GM19452 (cell line): ENCODE results near the gene HUNK.
"Not testable (repeated sequence)": the region's sequence is repeated elsewhere in the genome, so short reads cannot be mapped to it uniquely, and the experiment has no call there.

Source experiments
- ATAC-seq: cut with Tn5 transposase; IDR thresholded peaks from one replicate; pipeline ENCODE4 v1.9.1; 2021; ENCODE audit not compliant: unreplicated experiment

Gene HUNK

GRCh38 chr21:31870472-31871193 is 2.2 kb upstream of the HUNK start:
- ATAC-seq = no peak

- ATAC-seq = not testable (repeated sequence)
These were observed 1.4 kb upstream of the HUNK start for GRCh38 chr21:31871371-31871770.

- ATAC-seq = no peak
These were observed 758 bp upstream of the HUNK start for GRCh38 chr21:31872072-31872451.

- no peak for ATAC-seq
These were observed 465 bp downstream of the HUNK start for GRCh38 chr21:31873275-31873695.

- no peak for ATAC-seq
These were observed 1.1 kb downstream of the HUNK start for GRCh38 chr21:31873696-31874599.

- no peak for ATAC-seq
These were observed 2.0 kb downstream of the HUNK start for GRCh38 chr21:31874812-31875212.

- no peak for ATAC-seq
These were observed 2.7 kb downstream of the HUNK start for GRCh38 chr21:31875496-31876015.

GRCh38 chr21:31877463-31877957 is 4.7 kb downstream of the HUNK start:
- no peak for ATAC-seq

- no peak for ATAC-seq
These were observed 6.0 kb downstream of the HUNK start for GRCh38 chr21:31878831-31879230.

- ATAC-seq = no peak
These were observed 6.4 kb downstream of the HUNK start for GRCh38 chr21:31879241-31879650.

- no peak for ATAC-seq
These were observed 7.1 kb downstream of the HUNK start for GRCh38 chr21:31879911-31880310.

- ATAC-seq = no peak
These were observed 8.0 kb downstream of the HUNK start for GRCh38 chr21:31880816-31881215.

GRCh38 chr21:31882711-31883110 is 9.9 kb downstream of the HUNK start:
- no peak for ATAC-seq

- ATAC-seq = no peak
These were observed 12.3 kb downstream of the HUNK start for GRCh38 chr21:31885146-31885545.

GRCh38 chr21:31886915-31887314 is 14.1 kb downstream of the HUNK start:
- ATAC-seq = no peak

- no peak for ATAC-seq
These were observed 14.6 kb downstream of the HUNK start for GRCh38 chr21:31887391-31887841.

- no peak for ATAC-seq
These were observed 16.1 kb downstream of the HUNK start for GRCh38 chr21:31888936-31889371.

GRCh38 chr21:31889460-31889859 is 16.6 kb downstream of the HUNK start:
- no peak for ATAC-seq

GRCh38 chr21:31892686-31893085 is 19.9 kb downstream of the HUNK start:
- no peak for ATAC-seq

- no peak for ATAC-seq
These were observed 21.1 kb downstream of the HUNK start for GRCh38 chr21:31893851-31894415.

- no peak for ATAC-seq
These were observed 21.6 kb downstream of the HUNK start for GRCh38 chr21:31894457-31894856.
